HEK293T (cell line): Measurements from ENCODE around the gene RPS29.

Experiments
- FOXM1 ChIP-seq: fragments of 450-650 bp; IDR thresholded peaks from 2 replicates; pipeline ENCODE4 v1.6.1; 2017; ENCODE audit warnings: mild to moderate bottlenecking, borderline replicate concordance
- HDGF ChIP-seq: fragments of 450-650 bp; IDR thresholded peaks from 2 replicates; pipeline ENCODE4 v1.6.1; 2017; ENCODE audit warnings: antibody characterized with exemption, borderline replicate concordance
- L3MBTL2 ChIP-seq: fragments of 450-650 bp; conservative IDR thresholded peaks from 2 replicates; pipeline ENCODE4 v1.6.1; 2016; ENCODE audit warnings: mild to moderate bottlenecking
- ZNF384 ChIP-seq: fragments of 450-650 bp; IDR thresholded peaks from 2 replicates; pipeline ENCODE4 v1.6.1; 2016

GRCh38 chr14:49545071-49545470, 41.1 kb downstream of the RPS29 start:
- TF ChIP-seq ZNF384 = no peak
- no peak for TF ChIP-seq FOXM1
- TF ChIP-seq L3MBTL2 = no peak
- no peak for TF ChIP-seq HDGF
